Measurements from ENCODE around the gene INIP.

The INIP gene

GRCh38 chr9:112719241-112719691, 1.3 kb upstream of the INIP start:
- no peak for DNase-seq (ENCODE audit: low read depth in 1 of 2, low spot score in 1 of 2)

GRCh38 chr9:112712678-112713077, 5.2 kb downstream of the INIP start:
- no peak overlapping the region for H3K4me3 ChIP-seq (replicated peaks; ENCODE audit: insufficient read depth, low read length)

More at GRCh38 chr9:112719241-112719691, 1.3 kb upstream of the INIP start:
- Histone ChIP-seq H3K27ac (replicated peaks) (no peak overlapping the region), H3K4me3 (replicated peaks; ENCODE audit: insufficient read depth, low read length) (no peak overlapping the region), H3K27me3 (ENCODE audit: insufficient read depth, poor library complexity, severe bottlenecking) (no peaks in the 10 kb centered on the region)
- no peak for TF ChIP-seq POLR2AphosphoS5 (IDR thresholded peaks at IDR 0.05; ENCODE audit: low read depth)
- no peak for TF ChIP-seq GABPA (IDR thresholded peaks at IDR 0.05; ENCODE audit: low read depth)
- no peak for TF ChIP-seq CTCF (IDR thresholded peaks at IDR 0.05; ENCODE audit: insufficient read depth, low read length)
- no peak for TF ChIP-seq REST (IDR thresholded peaks at IDR 0.05; ENCODE audit: insufficient replicate concordance, low read depth)
- TF ChIP-seq SPI1 (IDR thresholded peaks at IDR 0.05; ENCODE audit: borderline replicate concordance, low read depth) = no peak

More at GRCh38 chr9:112712678-112713077, 5.2 kb downstream of the INIP start:
- no peaks in the 10 kb centered on the region for H3K27me3 ChIP-seq (ENCODE audit: insufficient read depth, poor library complexity, severe bottlenecking)
- TF ChIP-seq GABPA (IDR thresholded peaks at IDR 0.05; ENCODE audit: low read depth) (no peak), POLR2AphosphoS5 (IDR thresholded peaks at IDR 0.05; ENCODE audit: low read depth) (no peak), CTCF (IDR thresholded peaks at IDR 0.05; ENCODE audit: insufficient read depth, low read length) (no peak), REST (IDR thresholded peaks at IDR 0.05; ENCODE audit: insufficient replicate concordance, low read depth) (no peak), SPI1 (IDR thresholded peaks at IDR 0.05; ENCODE audit: borderline replicate concordance, low read depth) (no peak)
- DNase-seq (ENCODE audit: low read depth in 1 of 2, low spot score in 1 of 2) = no peak
- no peak overlapping the region for H3K27ac ChIP-seq (replicated peaks)

All from HL-60 (cell line).